GM19025 (cell line): ENCODE results near the gene PHC3.
A peak's percentile ranks its signal among the peaks of the same experiment; 100 is the strongest.

ENCODE experiments used
- ATAC-seq: cut with Tn5 transposase; IDR thresholded peaks from one replicate; pipeline ENCODE4 v1.9.1; 2021; ENCODE audit warnings: mild to moderate bottlenecking, low read depth, moderate library complexity; ENCODE audit not compliant: unreplicated experiment

PHC3 gene

GRCh38 chr3:170189398-170190256, 8.1 kb upstream of the PHC3 start:
- ATAC-seq, result no peak

DNA sequence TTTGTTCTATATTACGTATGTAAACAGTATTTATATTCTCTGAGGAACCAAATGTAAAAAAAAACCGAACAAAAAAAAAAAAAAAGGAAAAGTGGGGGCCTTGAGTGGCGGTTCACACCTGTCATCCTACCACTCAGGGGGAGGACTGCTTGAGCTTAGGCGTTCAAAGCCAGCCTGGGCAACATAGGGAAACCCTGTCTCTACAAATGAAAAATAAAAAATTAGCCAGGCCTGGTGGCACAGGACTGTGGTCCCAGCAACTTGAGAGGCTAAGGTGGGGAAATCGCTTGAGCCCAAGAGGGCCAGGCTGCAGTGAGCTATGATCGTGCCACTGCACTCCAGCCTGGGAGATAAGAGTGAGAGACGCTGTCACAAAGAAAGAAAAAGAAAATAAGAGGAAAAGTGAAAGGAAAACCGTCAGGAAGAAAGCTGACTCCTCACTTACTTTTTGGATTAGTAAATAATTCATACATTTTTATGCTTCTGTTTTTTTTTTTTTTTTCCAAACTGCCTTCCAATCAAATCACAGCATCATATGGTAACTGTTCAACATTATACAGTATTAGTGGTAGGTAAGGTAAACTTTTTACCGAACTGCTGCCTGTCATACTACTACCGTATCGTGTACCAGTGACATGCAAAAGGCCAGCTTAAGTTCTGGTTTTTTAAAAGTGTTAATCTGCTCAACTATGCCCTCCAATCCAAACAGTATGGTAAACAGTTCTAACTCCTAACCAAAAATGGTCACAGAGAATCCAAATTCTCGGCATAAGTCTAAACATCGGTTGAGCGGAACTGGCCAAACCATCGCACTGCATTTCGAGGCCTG, 1.2 kb downstream of the PHC3 start:
- ATAC-seq, result peak; percentile 8

GRCh38 chr3:170179432-170179831, 2.1 kb downstream of the PHC3 start:
- ATAC-seq, result no peak

DNA sequence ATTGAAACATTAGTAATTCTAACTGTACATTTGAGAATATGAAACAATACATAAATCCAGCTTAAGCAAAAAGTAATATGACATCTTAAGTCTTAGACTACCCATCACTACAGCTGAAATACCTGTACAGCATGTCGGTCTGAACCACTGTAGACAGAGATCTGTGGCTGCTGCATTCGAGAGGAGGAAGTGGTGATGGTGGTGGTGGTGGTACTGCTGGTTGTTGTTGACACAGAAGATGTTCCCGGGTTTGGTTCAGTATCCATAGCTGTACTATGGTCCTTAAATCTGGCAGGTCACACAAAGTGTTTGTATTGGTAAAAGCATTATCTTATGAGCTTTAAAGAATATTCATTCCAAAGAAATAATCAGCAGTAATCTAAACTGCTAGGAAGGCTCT, 2.9 kb downstream of the PHC3 start:
- no peak for ATAC-seq

DNA sequence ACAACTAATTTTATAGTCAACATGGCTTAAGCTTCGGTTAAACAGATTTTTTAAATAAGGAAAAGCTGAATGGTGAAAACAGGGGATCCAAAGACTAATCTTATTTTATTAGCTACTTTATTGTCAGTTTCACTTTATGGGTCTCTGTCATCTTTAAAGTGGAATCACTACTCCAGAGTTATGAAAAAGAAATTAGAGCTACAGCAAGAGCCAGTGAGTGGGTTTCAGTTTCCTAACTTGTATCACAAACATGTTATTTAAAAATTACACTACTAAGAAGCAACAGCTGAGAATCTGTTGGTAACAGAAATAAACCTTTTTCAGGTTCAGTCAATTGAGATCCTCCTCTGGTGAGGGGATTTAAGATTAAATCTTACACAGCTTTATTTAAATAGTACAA, 10.0 kb downstream of the PHC3 start:
- peak; percentile 70 for ATAC-seq

- ATAC-seq, result no peak
Observed at GRCh38 chr3:170164717-170165116, 16.8 kb downstream of the PHC3 start.

DNA sequence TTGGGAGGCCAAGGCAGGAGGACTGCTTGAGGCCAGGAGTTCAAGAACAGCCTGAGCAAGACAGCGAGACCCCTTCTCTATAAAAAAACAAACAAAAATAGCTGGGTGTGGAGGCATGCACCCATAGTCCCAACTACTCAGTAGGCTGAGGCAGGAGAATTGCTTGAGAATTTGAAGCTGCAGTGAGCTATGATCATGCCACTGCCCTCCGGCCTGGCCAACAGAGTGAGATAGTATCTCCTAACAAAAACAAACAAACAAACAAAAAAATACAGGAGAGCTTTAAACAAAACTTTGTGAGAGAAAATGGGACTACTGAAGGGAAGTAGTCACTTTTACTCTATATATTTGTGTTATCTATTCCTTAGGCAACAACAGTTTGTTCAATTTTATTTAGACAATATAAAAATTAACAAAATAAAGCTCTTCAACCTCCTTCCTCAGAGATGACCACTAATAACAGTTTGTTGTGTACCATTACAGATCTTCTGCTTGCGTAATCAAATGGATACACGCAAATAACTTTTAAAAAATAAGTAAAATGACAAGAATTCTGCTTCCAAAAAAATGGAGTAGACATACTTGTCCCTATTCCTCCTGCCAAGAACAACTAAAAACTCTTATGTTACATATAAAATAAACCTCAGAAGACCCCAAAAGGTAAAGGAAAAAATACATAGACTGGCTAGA, 17.4 kb downstream of the PHC3 start:
- ATAC-seq, result no peak

GRCh38 chr3:170162630-170163029, 18.9 kb downstream of the PHC3 start:
- no peak for ATAC-seq

- ATAC-seq, result no peak
Observed at GRCh38 chr3:170162052-170162451, 19.5 kb downstream of the PHC3 start.

GRCh38 chr3:170159933-170160332, 21.6 kb downstream of the PHC3 start:
- ATAC-seq, result no peak

GRCh38 chr3:170159459-170159858, 22.1 kb downstream of the PHC3 start:
- ATAC-seq, result no peak

DNA sequence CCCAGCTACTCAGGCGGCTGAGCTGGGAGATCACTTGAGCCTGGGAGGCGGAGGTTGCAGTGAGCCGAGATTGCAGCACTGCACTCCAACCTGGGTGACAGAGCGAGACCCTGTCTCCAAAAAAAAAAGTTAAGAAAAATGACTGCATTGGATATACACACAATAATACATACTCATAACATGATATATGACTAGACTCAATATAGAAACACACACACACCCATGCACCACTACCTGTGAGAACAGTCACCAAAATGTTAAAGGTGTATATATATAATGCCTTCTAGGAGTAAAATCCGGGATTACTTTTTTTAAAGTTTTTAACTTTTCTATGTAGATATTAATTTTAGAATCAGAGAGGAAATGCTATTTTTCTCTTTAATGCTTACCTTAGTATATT, 25.9 kb downstream of the PHC3 start:
- ATAC-seq, result no peak

- peak; percentile 83 for ATAC-seq
Observed at GRCh38 chr3:170154569-170155143, 26.9 kb downstream of the PHC3 start.

GRCh38 chr3:170154084-170154483, 27.4 kb downstream of the PHC3 start:
- ATAC-seq, result peak; percentile 14

DNA sequence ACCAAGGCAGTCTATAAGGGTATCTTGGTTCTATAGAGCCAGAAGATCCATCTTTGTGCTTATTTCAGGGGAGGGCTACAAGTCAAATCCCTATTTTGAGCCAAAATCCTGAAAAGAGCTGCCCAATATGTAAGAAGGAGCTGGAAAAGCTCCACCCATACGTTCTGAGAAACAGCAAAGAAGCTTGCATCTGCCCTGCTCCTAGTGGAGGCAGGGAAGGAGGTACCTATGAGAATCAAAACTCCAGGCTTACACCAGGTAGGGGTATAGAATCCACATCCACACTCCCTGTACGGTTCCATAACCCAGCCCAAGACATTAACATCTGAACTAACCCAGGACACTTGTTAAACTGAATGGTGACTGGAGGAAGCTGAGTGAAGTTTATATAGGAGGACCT, 30.0 kb downstream of the PHC3 start:
- no peak for ATAC-seq

DNA sequence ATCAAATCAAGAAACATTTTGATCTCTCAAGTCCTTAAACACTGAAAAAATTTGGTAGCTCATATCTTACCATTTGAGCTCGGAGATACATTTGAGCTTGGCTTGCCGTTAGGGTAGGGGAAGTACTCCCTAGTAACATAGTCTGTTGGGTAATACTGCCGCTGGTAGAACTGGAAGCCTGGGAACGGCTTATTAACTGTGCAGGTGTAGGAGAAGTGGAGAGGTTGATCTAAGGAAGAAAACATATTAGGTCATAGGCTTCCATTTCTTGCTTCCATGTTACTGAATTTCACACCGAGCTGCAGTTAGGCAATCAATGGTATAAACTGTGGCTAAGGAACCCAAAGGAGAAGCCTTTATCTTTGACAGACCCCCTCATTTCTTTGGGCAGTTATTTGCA, 32.5 kb downstream of the PHC3 start:
- ATAC-seq, result no peak

DNA sequence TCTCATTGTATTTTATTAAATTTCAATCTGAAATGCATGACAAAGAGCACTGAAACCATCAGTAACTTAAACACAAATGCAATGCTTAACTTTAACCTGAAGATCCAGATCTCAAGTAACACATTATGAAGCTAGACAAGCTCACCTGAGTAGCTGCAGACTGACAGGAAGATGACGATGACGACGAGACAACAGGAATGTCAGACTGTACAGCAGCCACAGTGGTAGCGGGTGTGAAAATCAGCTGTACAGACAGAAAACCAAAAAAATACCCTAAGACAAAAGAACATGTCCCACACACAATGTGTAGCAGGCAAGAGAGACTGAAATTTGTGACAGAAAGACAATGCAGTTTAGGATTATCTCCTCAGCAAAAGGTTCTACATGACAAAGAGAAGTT, 36.3 kb downstream of the PHC3 start:
- no peak for ATAC-seq

DNA sequence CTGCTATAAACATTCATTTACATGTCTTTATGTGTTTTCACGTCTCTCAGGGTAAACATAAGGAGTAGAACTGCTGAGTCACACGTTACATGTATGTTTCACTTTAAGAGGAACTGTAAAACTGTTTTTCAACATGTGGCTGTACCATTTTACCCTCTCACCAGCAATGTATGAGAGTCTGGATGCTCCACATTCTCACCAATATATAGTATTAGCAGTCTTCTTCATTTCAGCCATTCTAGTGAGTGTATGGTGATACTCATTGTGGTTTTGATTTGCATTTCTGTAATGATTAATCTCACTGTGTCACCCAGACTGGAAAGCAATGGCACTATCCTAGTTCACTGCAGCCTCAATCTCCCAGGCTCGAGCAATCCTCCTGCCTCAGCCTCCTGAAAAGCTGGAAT, 37.1 kb downstream of the PHC3 start:
- peak; percentile 93 for ATAC-seq

GRCh38 chr3:170142373-170142772, 39.2 kb downstream of the PHC3 start:
- ATAC-seq, result no peak

DNA sequence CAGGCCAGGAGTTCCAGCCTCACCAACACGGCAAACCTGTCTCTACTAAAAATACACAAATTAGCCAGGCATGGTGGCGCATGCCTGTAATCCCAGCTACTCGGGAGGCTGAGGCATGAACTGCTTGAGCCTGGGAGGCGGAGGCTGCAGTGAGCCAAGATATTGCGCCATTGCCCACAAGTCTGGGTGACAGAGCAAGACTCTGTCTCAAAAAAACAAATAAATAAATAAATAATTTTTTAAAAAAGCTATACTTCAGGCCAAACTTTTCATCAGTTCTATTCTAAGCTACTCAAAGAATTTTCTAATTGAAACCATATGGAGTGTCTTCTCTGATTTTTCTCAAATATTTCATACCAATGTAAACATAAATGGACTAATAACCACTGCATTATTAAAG, 43.5 kb downstream of the PHC3 start:
- no peak for ATAC-seq

GRCh38 chr3:170132335-170132734, 49.2 kb downstream of the PHC3 start:
- no peak for ATAC-seq
